ENCODE data around the gene LAMA3.

LAMA3 gene

DNA sequence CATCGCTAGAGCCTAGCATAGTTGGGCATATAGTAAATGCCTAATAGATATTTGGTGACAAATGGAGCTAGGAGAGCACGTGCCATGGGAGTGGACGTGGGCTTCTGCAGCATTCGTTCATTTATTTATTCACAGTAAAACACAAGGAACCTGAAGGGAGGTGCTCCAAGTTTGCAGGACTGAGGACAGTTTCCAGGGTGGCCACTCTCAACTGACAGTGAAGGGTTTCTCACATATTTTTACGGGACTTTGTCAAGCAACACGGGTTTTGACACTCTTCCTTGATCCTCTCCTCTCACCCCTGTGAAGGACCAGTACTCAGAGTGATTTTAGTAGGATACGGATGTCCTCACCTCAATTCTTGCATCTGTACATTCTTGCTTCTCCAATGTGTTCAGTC, 190.3 kb downstream of the LAMA3 start:
- no peak for DNase-seq (ENCODE audit: low read depth)

DNA sequence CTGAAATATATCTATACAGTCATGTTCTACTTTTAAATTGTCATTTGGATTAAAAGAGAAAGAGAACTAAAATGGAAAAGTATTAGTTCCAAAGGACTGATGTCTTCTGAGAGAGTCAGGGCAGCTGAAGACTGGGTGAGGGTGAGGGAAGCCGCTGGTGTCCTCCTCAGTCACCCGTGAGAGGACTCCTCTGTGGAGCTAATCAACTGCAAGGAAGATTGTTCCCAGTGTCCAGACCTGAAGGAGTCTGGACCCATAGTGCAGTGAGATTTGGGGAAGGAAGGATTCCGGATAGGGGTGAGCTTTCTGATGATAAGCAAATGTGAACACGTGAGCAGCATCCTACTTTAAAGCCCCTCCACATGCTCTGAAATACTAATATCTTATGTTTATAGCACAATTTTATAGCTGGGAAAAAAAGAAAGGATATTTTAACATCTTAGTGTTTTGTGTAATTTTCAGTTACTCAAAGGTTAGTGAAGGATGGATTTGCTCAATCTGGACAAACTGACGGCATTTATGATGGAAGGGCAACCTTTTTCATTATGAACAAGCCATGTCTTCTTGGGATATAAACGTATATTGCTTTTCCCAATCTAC, 190.8 kb downstream of the LAMA3 start:
- no peak for DNase-seq (ENCODE audit: low read depth)

DNA sequence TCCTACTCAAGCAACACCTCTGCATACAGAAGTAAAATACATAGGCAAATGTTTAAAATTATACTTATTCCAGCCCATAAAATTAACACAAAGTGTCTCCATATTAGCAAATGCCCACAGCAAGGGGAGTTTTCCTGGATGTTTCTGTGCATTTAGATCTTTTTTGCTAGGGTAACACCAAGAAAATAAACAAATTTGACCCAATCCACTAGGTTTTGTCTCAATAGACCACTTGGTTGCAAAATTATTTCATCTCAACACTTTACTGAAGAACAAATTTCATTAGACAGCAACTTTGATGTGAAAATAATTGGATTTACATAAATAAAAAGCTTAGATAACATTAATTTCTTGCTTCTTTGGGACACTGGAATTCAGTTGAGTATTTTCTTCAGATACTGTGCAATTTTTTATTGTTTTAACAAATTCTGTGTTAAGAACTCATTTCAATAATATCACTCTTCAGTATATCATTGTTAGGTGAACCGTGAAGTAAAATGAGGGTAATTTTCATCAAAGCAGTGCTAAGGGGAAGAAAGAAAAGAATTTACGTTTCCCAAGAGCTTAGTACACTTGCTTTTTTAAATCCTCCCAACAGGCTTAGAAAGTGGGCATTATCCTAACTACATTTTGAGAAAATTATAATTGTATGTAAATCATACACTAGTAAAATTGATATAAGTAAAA, 191.8 kb downstream of the LAMA3 start:
- DNase-seq (ENCODE audit: low read depth): no peak

DNA sequence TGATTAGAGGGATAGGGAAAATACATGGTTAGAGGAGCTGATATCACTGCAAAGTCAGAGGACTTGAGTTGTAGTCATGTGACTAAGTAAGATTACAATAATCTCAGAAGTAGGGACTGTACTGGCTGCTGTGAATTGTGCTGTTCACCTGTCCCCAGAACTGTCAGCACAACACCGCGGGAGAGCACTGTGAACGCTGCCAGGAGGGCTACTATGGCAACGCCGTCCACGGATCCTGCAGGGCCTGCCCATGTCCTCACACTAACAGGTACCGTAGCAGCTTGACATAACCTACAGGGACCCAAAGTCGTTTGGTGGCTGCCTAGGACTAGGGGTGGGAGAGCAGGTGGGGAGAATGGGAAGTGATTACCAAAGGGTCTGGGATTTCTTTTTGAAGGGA, 192.5 kb downstream of the LAMA3 start:
- DNase-seq (ENCODE audit: low read depth): no peak

DNA sequence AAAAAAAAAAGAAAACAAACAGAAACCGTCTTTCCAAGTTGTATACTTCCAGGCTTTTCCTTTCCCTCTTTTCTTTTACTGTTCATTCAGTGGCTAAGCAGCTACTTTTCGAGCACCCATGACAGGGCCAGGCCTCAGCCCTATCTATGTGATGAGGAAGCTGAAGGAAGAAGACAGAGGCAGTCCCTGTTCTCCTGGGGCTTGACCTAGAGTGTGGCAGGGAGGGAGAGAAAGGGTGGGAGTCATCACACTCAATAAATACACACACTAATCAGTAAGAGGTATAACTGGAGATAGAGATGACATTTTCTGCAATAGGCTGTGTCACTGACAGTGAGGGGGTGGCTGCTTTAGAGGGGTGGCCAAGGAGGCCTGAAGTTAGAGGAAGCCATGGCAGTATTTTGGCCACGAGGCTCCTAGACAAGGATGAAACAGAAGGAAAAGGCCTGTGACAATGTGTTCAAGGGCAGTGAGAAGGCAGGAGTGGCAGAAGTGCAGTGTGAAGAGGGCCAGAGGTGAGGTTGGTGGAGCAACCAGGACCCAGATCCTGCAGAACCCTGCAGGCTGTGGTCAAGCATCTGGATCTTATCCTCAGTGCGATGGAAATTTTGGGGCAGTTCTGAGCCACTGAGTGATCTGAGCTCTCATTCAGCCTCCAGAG, 193.5 kb downstream of the LAMA3 start:
- no peak for DNase-seq (ENCODE audit: low read depth)

DNA sequence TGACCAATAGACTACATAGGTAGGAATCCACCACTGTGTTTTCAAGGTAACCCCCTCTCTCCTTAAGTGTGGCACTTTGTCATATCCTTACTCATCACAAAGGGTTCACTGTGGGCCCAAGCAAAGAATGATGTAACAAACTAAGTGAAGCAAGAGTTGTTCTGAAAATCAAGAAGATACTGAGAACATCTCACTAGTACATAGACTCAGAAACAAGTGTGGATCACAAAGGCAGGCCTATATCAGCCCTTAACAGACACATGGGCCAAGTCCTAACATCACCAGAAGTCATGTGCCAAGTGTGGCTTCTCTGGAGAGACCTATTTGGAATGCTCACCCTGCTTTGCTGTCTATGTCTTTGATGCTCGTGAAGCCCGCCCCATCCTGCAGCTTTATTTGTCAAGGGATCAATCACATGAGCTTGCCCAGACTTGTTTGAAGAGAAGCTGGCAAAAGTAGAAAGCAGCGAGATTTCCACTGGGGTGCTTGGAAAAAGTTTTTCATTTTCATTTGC, 194.1 kb downstream of the LAMA3 start:
- DNase-seq (ENCODE audit: low read depth): no peak

DNA sequence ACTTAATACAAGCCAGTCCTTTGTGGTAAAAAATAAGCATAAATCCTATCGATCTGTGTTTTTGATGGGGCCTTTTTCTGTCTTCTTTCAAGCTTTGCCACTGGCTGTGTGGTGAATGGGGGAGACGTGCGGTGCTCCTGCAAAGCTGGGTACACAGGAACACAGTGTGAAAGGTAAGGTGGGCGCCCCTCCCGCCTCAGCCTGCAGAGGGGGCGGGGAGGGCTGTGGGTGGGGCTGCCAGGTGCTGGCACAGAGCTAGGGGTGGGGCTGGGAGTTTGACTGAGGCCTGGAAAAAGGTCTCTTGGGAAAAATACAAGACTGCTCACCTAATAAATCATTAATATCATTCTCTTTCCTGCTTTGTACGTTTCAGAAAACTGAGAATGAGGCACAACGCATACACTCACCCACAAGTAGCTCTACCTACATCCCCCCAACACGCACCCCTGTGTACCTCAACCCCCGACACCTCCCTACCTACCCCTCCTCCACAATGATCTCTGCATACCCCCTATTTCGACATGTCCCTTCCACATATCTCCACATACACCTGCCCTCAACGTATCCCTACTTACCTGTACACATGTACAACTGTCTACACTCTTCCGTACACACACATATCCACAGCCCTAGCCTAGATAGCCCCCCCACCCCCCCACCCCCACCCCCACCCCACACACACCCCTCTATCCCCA, 195.6 kb downstream of the LAMA3 start:
- DNase-seq (ENCODE audit: low read depth): no peak

DNA sequence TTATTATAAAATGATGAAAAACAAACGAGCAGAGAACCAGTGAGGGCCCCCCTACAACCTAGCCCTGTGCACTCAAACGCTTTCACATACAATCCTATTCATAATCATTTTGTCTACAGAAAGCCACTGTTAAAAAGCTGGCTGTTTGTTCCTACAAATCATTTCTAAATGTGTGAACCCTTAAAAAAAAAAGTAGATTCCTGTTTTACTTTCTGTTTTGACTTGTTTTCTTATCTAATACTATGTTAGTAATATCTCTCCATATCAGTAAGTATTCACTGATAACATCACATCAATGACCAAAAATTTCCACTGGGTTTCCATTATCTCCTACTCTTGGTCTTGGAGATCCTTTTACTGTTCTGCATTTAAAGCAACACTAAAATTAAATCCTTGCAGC, 196.5 kb downstream of the LAMA3 start:
- no peak for DNase-seq (ENCODE audit: low read depth)

DNA sequence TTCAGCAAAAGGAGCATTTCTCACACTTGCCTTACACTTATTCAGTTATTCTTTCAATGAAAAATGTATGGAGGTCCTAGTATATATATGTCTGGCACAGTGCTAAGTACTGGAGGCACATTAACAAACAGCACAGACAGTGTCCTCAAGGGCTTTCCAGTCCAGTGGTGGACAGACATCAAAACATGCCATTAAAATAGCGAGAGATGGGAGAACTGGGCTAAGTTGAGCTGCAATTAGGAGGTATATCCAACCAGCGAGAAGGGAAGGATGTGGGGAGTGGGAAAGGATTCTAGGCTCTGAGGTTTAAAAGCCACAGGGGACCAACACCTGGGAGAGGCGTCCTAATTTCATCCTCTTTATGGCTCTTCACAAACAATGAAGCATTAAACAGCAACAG, 197.8 kb downstream of the LAMA3 start:
- DNase-seq (ENCODE audit: low read depth): no peak

DNA sequence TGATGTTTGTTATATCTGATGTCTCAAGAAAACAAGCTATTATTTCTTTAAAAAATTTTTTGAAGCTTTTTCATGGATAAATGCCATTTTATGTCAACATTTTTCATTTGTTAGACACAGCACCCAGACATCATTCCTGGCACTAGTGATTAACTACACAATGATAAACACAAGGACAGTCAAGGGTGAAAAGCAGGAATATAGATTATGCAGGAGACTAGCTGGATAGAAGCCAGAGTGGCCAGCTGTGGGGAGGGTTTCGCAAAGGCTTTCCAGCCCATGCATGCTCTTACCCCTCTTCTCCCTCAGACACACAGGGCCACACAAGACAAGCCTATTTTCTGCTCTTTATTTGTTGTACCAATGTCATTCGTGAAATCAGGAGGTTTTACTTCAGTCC, 198.2 kb downstream of the LAMA3 start:
- DNase-seq (ENCODE audit: low read depth): no peak

DNA sequence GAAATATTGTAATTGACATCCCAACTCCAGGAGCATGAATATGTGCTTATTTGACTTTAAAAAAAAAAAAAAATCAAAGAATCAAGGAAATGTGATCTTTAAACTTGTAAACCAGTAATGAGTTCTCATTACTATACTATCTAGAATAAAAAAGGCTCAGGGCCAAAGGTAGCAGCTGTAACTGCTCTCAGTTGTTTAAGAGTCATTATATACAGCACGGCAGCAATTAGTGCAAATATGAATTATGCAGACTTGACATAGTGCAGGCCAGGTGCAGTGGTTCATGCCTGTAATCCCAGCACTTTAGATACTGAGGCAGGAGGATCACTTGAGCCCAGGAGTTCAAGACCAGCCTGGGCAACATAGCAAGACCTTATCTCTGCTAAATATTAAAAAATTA, 199.6 kb downstream of the LAMA3 start:
- DNase-seq (ENCODE audit: low read depth): no peak

DNA sequence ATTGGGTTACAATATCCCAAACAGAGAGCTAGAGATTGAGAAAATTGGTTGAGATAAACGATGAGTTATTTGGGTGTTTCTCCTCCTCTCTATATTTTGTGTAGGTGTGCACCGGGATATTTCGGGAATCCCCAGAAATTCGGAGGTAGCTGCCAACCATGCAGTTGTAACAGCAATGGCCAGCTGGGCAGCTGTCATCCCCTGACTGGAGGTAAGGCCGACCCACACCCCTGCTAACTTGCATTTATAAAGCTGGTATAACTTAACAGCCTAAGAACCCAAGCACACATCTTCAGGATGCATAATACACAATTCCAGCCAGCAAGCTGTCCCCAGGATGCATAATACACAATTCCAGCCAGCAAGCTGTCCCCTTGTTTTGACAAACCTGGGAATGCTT, 200.7 kb downstream of the LAMA3 start:
- no peak for DNase-seq (ENCODE audit: low read depth)

DNA sequence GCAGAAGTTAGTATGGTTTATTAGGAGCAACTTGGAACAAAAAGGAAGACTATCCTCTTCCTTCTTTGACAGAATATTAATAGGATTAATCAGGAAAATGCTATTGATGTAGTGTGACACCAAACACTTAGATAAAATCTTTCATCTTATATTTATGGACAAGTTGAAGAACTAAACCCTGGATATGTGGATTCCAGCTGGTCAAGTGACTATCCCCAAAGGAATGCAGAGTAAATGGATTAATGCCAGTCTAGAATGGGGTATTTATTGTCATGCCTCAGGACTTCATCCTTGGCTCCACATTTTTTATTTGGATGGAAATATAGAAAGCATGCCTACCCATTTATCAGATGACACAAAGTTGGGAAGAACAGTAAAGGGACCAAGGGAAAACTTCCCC, 201.3 kb downstream of the LAMA3 start:
- DNase-seq (ENCODE audit: low read depth): no peak

DNA sequence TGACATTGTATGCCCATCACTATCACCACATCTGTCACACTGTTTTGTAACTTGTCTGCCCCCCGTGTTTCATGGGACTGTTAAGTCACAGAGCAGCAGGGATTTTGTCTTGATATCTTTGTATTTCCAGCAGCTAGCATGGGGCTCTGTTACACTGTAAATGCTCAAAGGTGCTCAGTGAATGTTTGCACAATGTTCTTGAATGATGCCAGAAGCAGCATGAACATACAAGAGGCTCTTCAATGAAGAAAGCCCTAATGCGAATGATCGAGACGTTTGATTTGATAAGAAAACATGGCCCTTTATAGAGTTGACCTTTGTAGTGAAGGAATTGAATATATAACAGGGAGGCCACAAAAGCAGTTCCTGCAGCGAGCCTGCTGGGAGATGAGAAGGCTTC, 204.4 kb downstream of the LAMA3 start:
- DNase-seq (ENCODE audit: low read depth): no peak

DNA sequence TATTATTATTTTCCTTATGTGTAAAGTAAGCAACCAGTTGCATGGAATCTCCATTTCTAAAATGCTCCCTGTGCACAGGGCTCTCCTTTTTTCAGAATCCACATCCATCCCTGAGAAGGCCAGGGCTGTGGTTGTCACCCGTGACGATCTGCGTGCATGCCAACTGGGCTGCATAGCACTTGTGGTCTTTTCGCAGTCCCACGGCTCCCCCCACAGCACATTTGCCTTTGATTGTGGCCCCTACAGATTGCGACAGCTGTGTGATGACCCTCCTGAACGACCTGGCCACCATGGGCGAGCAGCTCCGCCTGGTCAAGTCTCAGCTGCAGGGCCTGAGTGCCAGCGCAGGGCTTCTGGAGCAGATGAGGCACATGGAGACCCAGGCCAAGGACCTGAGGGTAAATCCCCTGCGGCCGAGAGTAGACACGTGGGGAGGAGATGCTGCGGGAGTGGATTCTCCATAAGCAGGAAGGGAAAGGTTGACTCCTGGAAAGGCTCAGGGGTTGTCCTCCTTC, 205.5 kb downstream of the LAMA3 start:
- DNase-seq (ENCODE audit: low read depth): no peak

DNA sequence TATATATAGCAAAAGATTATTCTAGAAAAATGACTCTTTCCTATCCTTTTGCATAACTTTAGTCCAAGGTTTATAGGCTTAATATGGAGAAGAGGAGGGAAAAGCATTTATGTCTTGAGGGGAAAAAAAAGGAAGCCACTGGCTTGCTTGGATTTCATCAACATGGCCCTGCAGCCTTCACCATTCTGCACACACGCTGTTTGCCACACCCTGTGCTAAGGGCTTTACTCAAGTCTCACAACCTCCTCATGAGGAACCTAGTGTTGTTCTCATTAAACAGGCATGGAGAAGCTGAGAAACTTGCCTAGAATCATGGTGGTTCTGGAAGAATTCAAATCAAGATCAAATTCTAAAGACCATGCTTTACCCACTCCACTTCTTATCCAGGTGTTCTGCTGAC, 208.0 kb downstream of the LAMA3 start:
- no peak for DNase-seq (ENCODE audit: low read depth)

DNA sequence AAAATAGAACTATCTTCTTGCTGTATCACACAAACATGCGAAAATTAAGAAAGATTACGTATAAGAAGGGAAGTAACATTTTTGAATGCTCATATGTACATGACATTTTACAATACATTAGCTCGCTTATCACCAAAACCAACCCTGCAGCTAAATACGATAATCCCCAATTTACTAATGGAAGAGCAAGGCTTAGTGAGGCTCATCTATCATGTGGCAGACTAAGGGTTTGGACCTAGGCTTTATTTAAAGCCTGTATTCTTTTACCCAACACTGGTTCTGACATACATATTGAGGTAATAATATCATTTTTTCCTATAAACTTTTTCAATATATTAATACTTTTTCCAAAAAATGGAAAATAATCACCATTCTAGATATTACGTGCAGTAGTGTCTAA, 208.5 kb downstream of the LAMA3 start:
- no peak for DNase-seq (ENCODE audit: low read depth)

DNA sequence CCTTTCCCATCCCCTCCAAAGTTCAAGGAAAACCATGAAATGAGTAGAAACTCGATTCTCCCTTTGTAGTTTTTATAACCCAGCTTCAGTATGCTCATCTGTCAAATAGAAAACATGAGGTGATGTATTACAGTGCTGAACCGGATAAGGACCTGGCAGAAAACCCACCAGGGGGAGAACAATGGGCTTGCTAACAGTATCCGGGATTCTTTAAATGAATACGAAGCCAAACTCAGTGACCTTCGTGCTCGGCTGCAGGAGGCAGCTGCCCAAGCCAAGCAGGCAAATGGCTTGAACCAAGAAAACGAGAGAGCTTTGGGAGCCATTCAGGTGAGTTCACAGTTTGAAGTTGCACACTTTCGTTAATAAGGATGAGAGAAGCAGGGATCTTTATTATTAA, 211.7 kb downstream of the LAMA3 start:
- no peak for DNase-seq (ENCODE audit: low read depth)

DNA sequence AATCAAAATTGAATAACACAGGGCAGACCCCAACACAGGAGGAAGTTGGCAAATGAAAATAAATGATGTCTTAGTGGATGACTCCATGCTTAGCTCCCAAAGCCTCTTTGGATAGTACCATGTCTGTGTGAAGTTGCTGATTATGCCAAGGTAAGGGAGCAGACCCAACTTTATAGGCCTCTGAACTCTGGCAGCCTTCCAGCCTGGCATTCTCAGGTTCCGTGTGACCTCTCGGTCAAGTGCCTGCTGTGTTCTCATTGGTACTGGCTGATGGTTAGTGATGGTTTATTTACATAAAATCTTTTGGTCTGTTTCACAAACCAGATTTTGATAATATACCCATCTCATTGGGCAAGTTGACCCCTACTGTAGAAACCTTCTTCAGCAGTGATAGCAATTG, 213.1 kb downstream of the LAMA3 start:
- no peak for DNase-seq (ENCODE audit: low read depth)

DNA sequence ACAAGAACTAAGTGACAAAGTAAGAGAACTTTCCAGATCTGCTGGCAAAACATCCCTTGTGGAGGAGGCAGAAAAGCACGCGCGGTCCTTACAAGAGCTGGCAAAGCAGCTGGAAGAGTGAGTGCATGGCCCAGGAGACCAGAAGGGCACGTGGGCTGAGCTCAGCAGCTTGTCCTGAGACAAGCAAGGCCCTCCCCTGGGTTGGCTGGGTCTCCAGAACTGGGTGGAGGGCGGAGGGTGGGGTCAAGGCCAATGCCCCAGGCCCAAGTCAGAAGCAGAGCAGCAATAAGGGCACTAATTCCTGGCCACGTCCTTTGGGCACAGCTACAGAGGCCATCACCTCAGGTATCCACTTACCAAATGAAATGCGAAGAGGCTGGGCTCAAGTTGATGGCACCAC, 214.7 kb downstream of the LAMA3 start:
- DNase-seq (ENCODE audit: low read depth): no peak

DNA sequence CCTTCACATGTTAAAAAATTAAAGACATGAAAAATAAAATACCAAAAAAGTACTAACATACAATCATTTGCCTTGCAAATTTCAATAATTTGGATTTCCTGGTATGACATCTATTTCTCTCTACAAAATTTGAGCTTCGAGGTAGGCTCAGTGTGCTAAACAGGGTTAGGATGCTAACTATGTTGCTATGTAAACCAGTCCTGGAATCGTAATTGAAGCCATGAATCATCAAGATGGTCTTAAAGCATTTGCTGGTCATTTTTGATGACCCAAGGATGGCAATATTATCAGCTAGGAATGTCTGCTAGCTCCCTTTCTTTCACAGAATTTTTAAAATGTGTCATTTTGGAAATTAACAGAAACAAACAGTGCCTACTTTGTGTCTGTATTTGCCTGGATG, 217.4 kb downstream of the LAMA3 start:
- DNase-seq (ENCODE audit: low read depth): no peak

DNA sequence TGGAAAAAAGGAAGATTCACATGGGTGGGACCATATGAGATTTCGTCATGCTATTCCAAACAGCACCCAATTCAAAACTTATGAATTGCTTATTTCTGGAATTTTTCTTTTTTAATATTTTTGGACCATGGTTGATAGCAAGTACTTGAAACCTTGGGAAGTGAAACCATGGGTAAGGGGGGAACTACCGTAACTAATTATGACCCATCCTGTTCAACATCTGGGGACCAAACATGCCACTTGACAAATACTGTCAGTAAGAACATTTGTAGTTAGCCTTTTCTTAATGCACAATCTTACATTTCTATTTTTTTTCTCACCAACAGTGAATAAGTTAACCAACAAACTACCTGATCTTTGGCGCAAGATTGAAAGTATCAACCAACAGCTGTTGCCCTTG, 219.6 kb downstream of the LAMA3 start:
- no peak for DNase-seq (ENCODE audit: low read depth)

DNA sequence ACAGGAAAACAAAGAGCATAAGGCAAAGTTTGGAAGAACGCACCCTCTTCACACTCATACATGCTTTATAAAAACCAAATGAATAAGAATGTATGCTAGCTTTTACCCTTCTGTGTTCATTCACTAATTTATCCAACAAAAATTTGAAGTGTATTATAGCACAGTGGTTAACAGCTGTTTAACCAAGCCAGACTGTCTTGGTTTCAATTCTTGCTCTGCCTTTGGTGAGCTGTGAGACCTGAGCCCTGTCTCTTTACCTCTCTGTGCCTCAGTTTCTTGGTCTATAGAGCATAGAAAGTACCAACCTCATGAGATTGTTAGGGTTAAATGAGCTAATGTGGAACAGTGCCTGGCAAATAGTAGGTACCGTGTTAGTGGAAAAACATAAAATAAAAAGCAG, 220.8 kb downstream of the LAMA3 start:
- no peak for DNase-seq (ENCODE audit: low read depth)
